CD4-positive, alpha-beta memory T cell (primary cell): Measurements from ENCODE around the gene DDX3X. TPM values are rescaled to one million over a fixed set of nuclear protein-coding genes. Genes with fewer than 3 reads are reported as not detected.
"Not testable (repeated sequence)": the region's sequence is repeated elsewhere in the genome, so short reads cannot be mapped to it uniquely, and the experiment has no call there.

Experiments used
- CTCF ChIA-PET: fragments of 350-600 bp; sonication (Branson Sonifier 250); formaldehyde crosslinking; loops from one replicate; lab custom pipeline; 2021; ENCODE audit warnings: inconsistent platforms; ENCODE audit not compliant: partially characterized antibody; lab: Charles Lee
- POLR2A ChIA-PET: fragments of 350-600 bp; sonication (Branson Sonifier 250); formaldehyde crosslinking; loops from one replicate; lab custom pipeline; 2021; ENCODE audit not compliant: partially characterized antibody; lab: Charles Lee
- DNase-seq, 5 donors: peaks; one replicate each; pipeline versions ENCODE4 v3.0.0 to v3.0.0-alpha.2; 2020 to 2022; ENCODE audit warnings: mixed read lengths in 1 of 5
- H3K27ac ChIP-seq: one replicate; pipeline ENCODE4 v1.7.0; 2013; ENCODE audit warnings: low read depth, low read length
- H3K27me3 ChIP-seq: 2 replicates; pipeline ENCODE4 v1.7.0; 2013; ENCODE audit warnings: mild to moderate bottlenecking, low read length, moderate library complexity; ENCODE audit not compliant: insufficient read depth
- H3K36me3 ChIP-seq: 2 replicates; pipeline ENCODE4 v1.7.0; 2013; ENCODE audit warnings: mild to moderate bottlenecking, low read length, moderate library complexity; ENCODE audit not compliant: insufficient read depth
- H3K4me1 ChIP-seq: 2 replicates; pipeline ENCODE4 v1.7.0; 2013; ENCODE audit warnings: mild to moderate bottlenecking, low read length, moderate library complexity; ENCODE audit not compliant: insufficient read depth
- H3K4me3 ChIP-seq, 2 donors: one replicate each; pipeline ENCODE4 v1.7.0; 2013; ENCODE audit warnings: low read length in 2 of 2, mild to moderate bottlenecking in 1 of 2
- H3K9me3 ChIP-seq, 2 donors: one replicate each; pipeline ENCODE4 v1.7.0; 2013; ENCODE audit warnings: low read length in 2 of 2, control low read depth in 1 of 2; ENCODE audit not compliant: control insufficient read depth in 1 of 2
- H3K27ac Mint-ChIP-seq, 7 donors: one replicate each; pipeline ENCODE4 v1.8.0; 2020 to 2021; ENCODE audit warnings: mixed read lengths in 7 of 7, mild to moderate bottlenecking in 6 of 7, inconsistent platforms in 3 of 7, moderate library complexity in 3 of 7
- H3K27me3 Mint-ChIP-seq, 2 donors: one replicate each; pipeline ENCODE4 v1.8.0; 2020 to 2021; ENCODE audit warnings: mixed read lengths in 2 of 2
- H3K36me3 Mint-ChIP-seq, 2 donors: one replicate each; pipeline ENCODE4 v1.8.0; 2020 to 2021; ENCODE audit warnings: mixed read lengths in 2 of 2, inconsistent platforms in 1 of 2, mild to moderate bottlenecking in 1 of 2
- H3K4me1 Mint-ChIP-seq, 4 donors: one replicate each; pipeline ENCODE4 v1.8.0; 2020 to 2021; ENCODE audit warnings: mixed read lengths in 4 of 4, mild to moderate bottlenecking in 1 of 4
- H3K4me3 Mint-ChIP-seq, 8 donors: one replicate each; pipeline ENCODE4 v1.8.0; 2020 to 2021; ENCODE audit warnings: mixed read lengths in 8 of 8, mild to moderate bottlenecking in 7 of 8, moderate library complexity in 6 of 8, inconsistent platforms in 3 of 8
- H3K9me3 Mint-ChIP-seq, 8 donors: one replicate each; pipeline ENCODE4 v1.8.0; 2020 to 2021; ENCODE audit warnings: mixed read lengths in 8 of 8, mild to moderate bottlenecking in 5 of 8, inconsistent platforms in 3 of 8, moderate library complexity in 1 of 8
- intact Hi-C: fragments of 100-400 bp; cut with micrococcal nuclease; formaldehyde crosslinking; loops from one replicate; pipeline ENCODE4 v1.15.1; 2023
- polyA plus RNA-seq, 2 donors: library from polyadenylated mRNA; unstranded; fragments of 300-500 nt; fragmentation: Illumina TruSeq; gene quantifications; one replicate each; pipeline ENCODE4 v1.2.3, GENCODE V29; 2021
- total RNA-seq, 2 experiments: library from RNA; stranded (reverse); gene quantifications; one replicate each; pipeline ENCODE4 v1.2.3, GENCODE V29; 2021

DDX3X gene
- total and polyA plus RNA-seq, 4 experiments from 2014 or later = 256 to 320 (median 287) TPM

GRCh38 chrX:41391606-41392005 lies 57.6 kb downstream of the DDX3X start:
- intact Hi-C loops = no loop called here
- POLR2A ChIA-PET = no interaction called here
- Histone ChIP-seq H3K4me1 (no peaks in the 10 kb centered on the region), H3K27ac (no peak overlapping the region), H3K4me3 (no peak overlapping the region), H3K36me3 (no peaks in the 10 kb centered on the region), H3K27me3 (no peaks in the 10 kb centered on the region), H3K9me3 (no peaks in the 10 kb centered on the region)
- H3K4me1 Mint-ChIP-seq = peaks cover 0 to 4% (median 1%) of the 10 kb centered on the region in 4 donors
- H3K4me3 Mint-ChIP-seq = no peak overlapping the region
- no peak overlapping the region for H3K27ac Mint-ChIP-seq
- no peaks in the 10 kb centered on the region for H3K27me3 Mint-ChIP-seq
- no peaks in the 10 kb centered on the region for H3K9me3 Mint-ChIP-seq
- no peak for DNase-seq
- no peaks in the 10 kb centered on the region for H3K36me3 Mint-ChIP-seq
- CTCF ChIA-PET = no interaction called here

- no peaks in the 10 kb centered on the region for H3K9me3 Mint-ChIP-seq
- H3K4me3 ChIP-seq = no peak overlapping the region
- no peak for DNase-seq
- no peak overlapping the region for H3K4me3 Mint-ChIP-seq
- no peaks in the 10 kb centered on the region for H3K4me1 ChIP-seq
- H3K9me3 ChIP-seq = no peaks in the 10 kb centered on the region
- no peaks in the 10 kb centered on the region for H3K27me3 Mint-ChIP-seq
- POLR2A ChIA-PET = no interaction called here
- H3K27me3 ChIP-seq = no peaks in the 10 kb centered on the region
- no peaks in the 10 kb centered on the region for H3K36me3 ChIP-seq
- intact Hi-C loops = no loop called here
- CTCF ChIA-PET = no interaction called here
- no peaks in the 10 kb centered on the region for H3K36me3 Mint-ChIP-seq
- H3K27ac Mint-ChIP-seq = peak overlapping the region in 1 of 7 donors; percentile 24
- no peak overlapping the region for H3K27ac ChIP-seq
- peaks cover 0 to 4% (median 2%) of the 10 kb centered on the region in 4 donors for H3K4me1 Mint-ChIP-seq
Observed at GRCh38 chrX:41394293-41394692, 60.3 kb downstream of the DDX3X start.

GRCh38 chrX:41397219-41397618 lies 63.3 kb downstream of the DDX3X start:
- intact Hi-C loops = no loop called here
- Mint-ChIP-seq H3K9me3 (no peaks in the 10 kb centered on the region), H3K27me3 (no peaks in the 10 kb centered on the region), H3K27ac (no peak overlapping the region), H3K4me3 (no peak overlapping the region), H3K4me1 (peaks cover 0 to 2% (median 0%) of the 10 kb centered on the region in 4 donors), H3K36me3 (no peaks in the 10 kb centered on the region)
- H3K4me1 ChIP-seq = no peaks in the 10 kb centered on the region
- ChIA-PET CTCF (no interaction called here), POLR2A (no interaction called here)
- H3K27me3 ChIP-seq = no peaks in the 10 kb centered on the region
- no peaks in the 10 kb centered on the region for H3K9me3 ChIP-seq
- no peak for DNase-seq
- H3K27ac ChIP-seq = no peak overlapping the region
- no peak overlapping the region for H3K4me3 ChIP-seq
- no peaks in the 10 kb centered on the region for H3K36me3 ChIP-seq

- Mint-ChIP-seq H3K36me3 (no peaks in the 10 kb centered on the region), H3K4me3 (no peak overlapping the region), H3K4me1 (peaks cover 0 to 2% (median 0%) of the 10 kb centered on the region in 4 donors), H3K9me3 (no peaks in the 10 kb centered on the region), H3K27ac (no peak overlapping the region), H3K27me3 (no peaks in the 10 kb centered on the region)
- no peak for DNase-seq
- H3K27ac ChIP-seq = no peak overlapping the region
- ChIA-PET POLR2A (no interaction called here), CTCF (no interaction called here)
- H3K36me3 ChIP-seq = no peaks in the 10 kb centered on the region
- no peaks in the 10 kb centered on the region for H3K4me1 ChIP-seq
- H3K4me3 ChIP-seq = no peak overlapping the region
- no peaks in the 10 kb centered on the region for H3K27me3 ChIP-seq
- H3K9me3 ChIP-seq = no peaks in the 10 kb centered on the region
- intact Hi-C loops = no loop called here
Observed at GRCh38 chrX:41397768-41398167, 63.8 kb downstream of the DDX3X start.

GRCh38 chrX:41402556-41402955 lies 68.6 kb downstream of the DDX3X start:
- H3K36me3 Mint-ChIP-seq, H3K9me3 Mint-ChIP-seq, H3K4me3 Mint-ChIP-seq, H3K27ac Mint-ChIP-seq, CTCF ChIA-PET, intact Hi-C loops, H3K4me1 Mint-ChIP-seq, H3K4me1 ChIP-seq, H3K27me3 Mint-ChIP-seq, H3K9me3 ChIP-seq, POLR2A ChIA-PET, H3K27ac ChIP-seq, H3K4me3 ChIP-seq, DNase-seq, H3K27me3 ChIP-seq, H3K36me3 ChIP-seq: not testable (repeated sequence)

GRCh38 chrX:41405551-41405950 lies 71.6 kb downstream of the DDX3X start:
- Histone ChIP-seq H3K9me3 (no peaks in the 10 kb centered on the region), H3K27me3 (no peaks in the 10 kb centered on the region), H3K4me1 (no peaks in the 10 kb centered on the region), H3K36me3 (no peaks in the 10 kb centered on the region), H3K27ac (no peak overlapping the region), H3K4me3 (no peak overlapping the region)
- intact Hi-C loops = no loop called here
- Mint-ChIP-seq H3K9me3 (no peaks in the 10 kb centered on the region), H3K27ac (peak overlapping the region in 1 of 7 donors; percentile 73), H3K36me3 (no peaks in the 10 kb centered on the region), H3K27me3 (no peaks in the 10 kb centered on the region), H3K4me1 (no peaks in the 10 kb centered on the region), H3K4me3 (peak overlapping the region in 1 of 8 donors; percentile 59)
- DNase-seq = no peak
- POLR2A ChIA-PET = no interaction called here
- CTCF ChIA-PET = no interaction called here

- H3K27ac ChIP-seq = no peak overlapping the region
- intact Hi-C loops = no loop called here
Observed at GRCh38 chrX:41406201-41406600, 72.2 kb downstream of the DDX3X start.

GRCh38 chrX:41407816-41408215 lies 73.9 kb downstream of the DDX3X start:
- Mint-ChIP-seq H3K36me3 (no peaks in the 10 kb centered on the region), H3K4me3 (no peak overlapping the region)

More at GRCh38 chrX:41406201-41406600, 72.2 kb downstream of the DDX3X start:
- Mint-ChIP-seq H3K27me3 (no peaks in the 10 kb centered on the region), H3K4me3 (no peak overlapping the region), H3K36me3 (no peaks in the 10 kb centered on the region), H3K4me1 (no peaks in the 10 kb centered on the region), H3K9me3 (no peaks in the 10 kb centered on the region), H3K27ac (no peak overlapping the region)
- Histone ChIP-seq H3K27me3 (no peaks in the 10 kb centered on the region), H3K36me3 (no peaks in the 10 kb centered on the region), H3K9me3 (no peaks in the 10 kb centered on the region), H3K4me1 (no peaks in the 10 kb centered on the region), H3K4me3 (no peak overlapping the region)
- no peak for DNase-seq
- ChIA-PET POLR2A (no interaction called here), CTCF (no interaction called here)

More at GRCh38 chrX:41407816-41408215, 73.9 kb downstream of the DDX3X start:
- H3K27me3 Mint-ChIP-seq = no peaks in the 10 kb centered on the region
- DNase-seq = no peak
- Histone ChIP-seq H3K27me3 (no peaks in the 10 kb centered on the region), H3K27ac (no peak overlapping the region), H3K4me1 (no peaks in the 10 kb centered on the region), H3K4me3 (no peak overlapping the region), H3K9me3 (no peaks in the 10 kb centered on the region), H3K36me3 (no peaks in the 10 kb centered on the region)
- CTCF ChIA-PET = no interaction called here
- POLR2A ChIA-PET = no interaction called here
- intact Hi-C loops = no loop called here
- H3K4me1 Mint-ChIP-seq = peaks cover 0 to 4% (median 0%) of the 10 kb centered on the region in 4 donors
- H3K9me3 Mint-ChIP-seq = no peaks in the 10 kb centered on the region
- H3K27ac Mint-ChIP-seq = no peak overlapping the region
